ENCODE data around the gene LBHD2.

LBHD2 gene

GRCh38 chr14:103133210-103134140 lies 49.5 kb downstream of the LBHD2 start:
- no peak for DNase-seq

DNA sequence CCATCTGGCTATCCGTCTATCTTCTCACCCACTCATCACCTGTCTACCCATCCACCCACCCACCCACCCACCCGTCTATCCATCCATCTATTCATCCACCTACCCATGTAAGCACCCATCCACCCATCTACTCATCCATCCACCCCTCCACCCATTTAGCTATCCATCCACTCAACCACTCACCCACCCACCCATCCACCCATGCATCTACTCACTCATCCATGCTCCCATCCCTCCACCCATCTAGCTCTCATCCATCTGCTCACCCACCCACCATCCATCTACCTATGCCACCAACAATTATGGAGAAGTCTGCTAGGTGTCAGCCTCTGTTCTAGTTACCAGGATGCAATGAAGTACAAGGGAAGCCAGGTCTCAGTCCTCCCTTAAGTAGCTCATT lies 50.4 kb downstream of the LBHD2 start:
- no peak for DNase-seq

DNA sequence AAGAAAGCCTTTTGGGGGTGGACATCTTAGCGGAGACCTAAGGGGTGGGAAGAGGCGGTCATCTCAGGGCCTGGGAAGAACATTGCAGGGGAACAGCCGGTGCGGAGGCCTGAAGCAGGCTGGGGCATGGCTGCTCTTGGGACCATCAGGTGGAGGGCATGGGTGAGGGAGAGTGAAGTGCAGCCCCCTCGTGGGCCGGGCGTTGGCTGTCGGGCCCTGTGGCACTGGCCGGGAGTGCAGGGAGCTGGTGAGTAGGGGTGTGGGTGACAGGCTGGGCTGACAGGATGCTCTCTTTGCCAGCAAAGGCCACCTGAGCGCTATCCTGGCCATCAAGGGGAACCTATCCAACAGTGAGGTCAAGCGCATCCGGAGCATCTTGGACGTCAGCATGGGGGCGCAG lies 50.9 kb downstream of the LBHD2 start:
- DNase-seq: no peak

- no peak for DNase-seq
These were observed 51.6 kb downstream of the LBHD2 start for GRCh38 chr14:103135333-103136260.

DNA sequence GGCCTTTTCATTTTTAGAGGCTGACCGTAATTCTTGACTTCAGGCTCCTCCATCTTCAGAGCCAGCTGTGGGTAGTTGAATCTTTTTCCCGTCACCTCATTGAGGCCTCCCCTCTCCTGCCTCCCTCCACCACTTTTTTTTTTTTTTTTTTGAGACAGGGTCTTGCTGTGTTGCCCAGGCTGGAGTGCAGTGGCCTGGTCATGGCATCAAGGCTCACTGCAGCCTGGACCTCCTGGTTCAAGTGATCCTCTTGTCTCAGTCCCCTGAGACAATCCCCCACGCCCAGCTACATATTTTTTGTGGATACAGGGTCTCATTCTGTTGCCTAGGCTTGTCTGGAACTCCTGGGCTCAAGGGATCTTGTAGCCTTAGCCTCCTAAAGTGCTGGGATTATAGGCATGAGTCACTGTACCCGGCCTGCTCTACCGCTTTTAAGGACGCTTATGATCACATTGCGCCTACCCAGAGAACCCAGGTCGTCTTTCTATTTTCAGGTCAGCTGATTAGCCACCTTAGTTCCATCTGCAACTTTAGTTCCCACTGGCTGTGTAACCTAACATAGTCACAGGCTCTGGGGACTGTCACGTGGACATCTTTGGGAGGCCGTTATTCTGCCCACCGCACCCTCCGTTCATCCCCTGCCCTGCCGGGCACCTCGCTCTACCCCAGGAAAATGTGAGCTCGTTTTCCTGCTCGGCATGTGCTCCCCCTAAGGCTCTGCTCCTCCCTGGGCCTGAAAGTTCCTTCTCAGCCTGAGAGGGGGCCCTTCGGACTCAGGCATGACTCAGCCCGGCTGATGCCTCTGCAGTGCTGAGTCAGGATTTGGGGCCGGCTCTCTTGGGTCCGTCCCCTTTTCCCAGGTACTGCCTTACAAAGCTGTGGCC lies 52.6 kb downstream of the LBHD2 start:
- no peak for DNase-seq

- no peak for DNase-seq
These were observed 53.8 kb downstream of the LBHD2 start for GRCh38 chr14:103137689-103138300.

GRCh38 chr14:103138301-103139131 lies 54.5 kb downstream of the LBHD2 start:
- no peak for DNase-seq

DNA sequence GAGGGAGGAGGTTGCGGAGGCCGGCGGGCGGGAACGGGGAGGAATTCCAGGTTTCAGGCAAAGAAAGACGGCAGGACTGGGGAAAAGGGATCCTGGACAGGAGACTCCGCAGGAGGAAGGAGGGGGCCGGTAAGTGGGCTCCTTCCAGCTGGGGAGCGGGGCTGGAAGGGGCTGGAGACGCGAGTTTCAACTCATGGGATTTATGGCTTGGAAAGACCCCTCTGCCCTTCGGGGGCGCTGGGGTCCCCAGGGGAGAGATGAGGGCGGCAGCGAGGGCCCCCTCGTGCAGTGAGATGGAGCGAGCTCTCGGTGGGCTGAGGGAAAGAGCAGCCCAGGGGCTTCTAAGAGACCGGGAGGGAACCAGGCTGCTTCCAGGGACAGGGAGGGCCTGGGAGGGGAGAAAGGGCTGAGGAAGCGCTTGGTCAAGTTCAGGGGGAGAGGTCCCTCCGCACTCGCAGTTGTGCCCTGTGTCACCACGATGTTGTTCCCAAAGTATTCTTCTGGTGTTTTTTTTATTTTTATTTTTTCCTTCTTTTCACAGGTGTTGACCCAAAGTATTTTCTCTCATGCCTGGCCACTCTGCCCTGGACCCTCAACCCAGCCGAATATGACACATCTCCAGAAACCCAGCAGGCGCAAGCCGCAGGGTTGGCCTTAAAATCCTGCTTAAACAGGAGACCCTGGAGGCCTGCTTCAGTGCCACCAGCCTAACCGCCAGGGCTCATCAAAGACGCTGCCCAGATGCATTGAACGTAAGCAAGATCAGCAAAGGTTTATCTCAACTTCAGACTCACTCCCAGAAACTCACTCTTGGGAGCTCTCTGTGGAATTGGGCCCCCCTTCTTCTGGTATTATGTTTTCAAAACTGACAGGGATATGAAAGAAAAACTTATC lies 55.4 kb downstream of the LBHD2 start:
- no peak for DNase-seq
